GM12872 (cell line): ENCODE measurements around the gene COMMD9.
A peak's percentile ranks its signal among the peaks of the same experiment; 100 is the strongest.

Experiments used
- CTCF ChIP-seq: IDR thresholded peaks from 3 replicates; pipeline ENCODE4 v1.5.1; 2011; ENCODE audit warnings: low read depth, mild to moderate bottlenecking, low read length, moderate library complexity; ENCODE audit not compliant: insufficient read depth

Gene COMMD9

GRCh38 chr11:36306888-36307287 lies 17.7 kb upstream of the COMMD9 start:
- peak; percentile 32; the same call in 1 of the 3 replicates for TF ChIP-seq CTCF

- TF ChIP-seq CTCF, result no peak
Measured at GRCh38 chr11:36305047-36305446, 15.8 kb upstream of the COMMD9 start.

GRCh38 chr11:36304351-36304750 lies 15.1 kb upstream of the COMMD9 start:
- no peak for TF ChIP-seq CTCF

GRCh38 chr11:36300650-36301049 lies 11.4 kb upstream of the COMMD9 start:
- no peak for TF ChIP-seq CTCF

- TF ChIP-seq CTCF, result no peak
Measured at GRCh38 chr11:36296884-36297543, 7.8 kb upstream of the COMMD9 start.

GRCh38 chr11:36295926-36296325 lies 6.7 kb upstream of the COMMD9 start, which contains the start of gene PRR5L:
Gene PRR5L (plus strand): TSS chr11:36296288. CDS start chr11:36401122, 104,834 bp downstream.
- no peak for TF ChIP-seq CTCF

- peak; percentile 57 for TF ChIP-seq CTCF
Measured at GRCh38 chr11:36292311-36292722, 3.1 kb upstream of the COMMD9 start.
